HG03520 (cell line): ENCODE results near the gene HS6ST1.
"Not testable (repeated sequence)": the region's sequence is repeated elsewhere in the genome, so short reads cannot be mapped to it uniquely, and the experiment has no call there.

Source experiments
- ATAC-seq: cut with Tn5 transposase; IDR thresholded peaks from one replicate; pipeline ENCODE4 v1.9.1; 2021; ENCODE audit warnings: mild to moderate bottlenecking, moderate library complexity; ENCODE audit not compliant: unreplicated experiment

Gene HS6ST1

DNA sequence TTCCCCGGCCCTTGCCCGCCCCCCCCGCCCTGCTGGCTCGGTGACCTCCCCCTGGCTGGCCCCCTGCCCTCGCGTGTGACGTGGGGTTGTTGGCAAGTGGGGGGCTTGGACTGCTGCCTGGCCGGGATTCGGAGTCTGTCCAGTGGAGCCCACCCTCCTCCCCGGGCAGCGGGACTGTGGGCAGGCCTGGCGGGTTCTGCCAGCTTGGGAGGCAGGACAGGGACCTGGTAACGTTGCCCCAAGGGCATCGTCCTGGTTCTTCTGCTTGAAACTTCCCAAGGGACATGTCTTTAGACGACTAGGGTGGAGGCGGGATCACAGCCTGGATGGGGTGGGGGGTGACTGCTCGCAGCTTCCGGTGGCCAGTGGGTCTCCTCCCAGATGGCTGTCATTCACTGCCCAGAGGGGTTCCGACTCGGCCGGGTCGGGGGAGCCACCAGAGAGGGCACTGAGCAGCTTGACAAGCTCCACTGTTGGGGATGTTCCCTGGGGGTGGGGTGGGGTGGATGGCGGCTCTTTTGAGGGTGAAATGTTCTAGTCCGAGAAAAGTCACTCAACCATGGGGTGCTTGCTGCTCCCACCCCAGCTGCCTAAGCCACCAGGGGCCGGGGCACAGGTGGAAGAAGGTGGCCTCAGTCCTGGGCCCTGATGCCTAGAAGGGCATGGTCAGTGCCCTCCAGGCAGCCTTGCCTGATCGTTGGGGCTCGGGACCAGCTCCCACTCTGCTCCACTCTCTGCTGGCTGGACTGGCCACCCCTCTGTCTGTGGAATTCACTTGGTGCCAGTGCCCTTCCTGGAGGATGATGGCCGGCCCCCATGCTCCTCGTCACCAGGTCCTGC lies 4.3 kb upstream of the HS6ST1 start:
- no peak for ATAC-seq

DNA sequence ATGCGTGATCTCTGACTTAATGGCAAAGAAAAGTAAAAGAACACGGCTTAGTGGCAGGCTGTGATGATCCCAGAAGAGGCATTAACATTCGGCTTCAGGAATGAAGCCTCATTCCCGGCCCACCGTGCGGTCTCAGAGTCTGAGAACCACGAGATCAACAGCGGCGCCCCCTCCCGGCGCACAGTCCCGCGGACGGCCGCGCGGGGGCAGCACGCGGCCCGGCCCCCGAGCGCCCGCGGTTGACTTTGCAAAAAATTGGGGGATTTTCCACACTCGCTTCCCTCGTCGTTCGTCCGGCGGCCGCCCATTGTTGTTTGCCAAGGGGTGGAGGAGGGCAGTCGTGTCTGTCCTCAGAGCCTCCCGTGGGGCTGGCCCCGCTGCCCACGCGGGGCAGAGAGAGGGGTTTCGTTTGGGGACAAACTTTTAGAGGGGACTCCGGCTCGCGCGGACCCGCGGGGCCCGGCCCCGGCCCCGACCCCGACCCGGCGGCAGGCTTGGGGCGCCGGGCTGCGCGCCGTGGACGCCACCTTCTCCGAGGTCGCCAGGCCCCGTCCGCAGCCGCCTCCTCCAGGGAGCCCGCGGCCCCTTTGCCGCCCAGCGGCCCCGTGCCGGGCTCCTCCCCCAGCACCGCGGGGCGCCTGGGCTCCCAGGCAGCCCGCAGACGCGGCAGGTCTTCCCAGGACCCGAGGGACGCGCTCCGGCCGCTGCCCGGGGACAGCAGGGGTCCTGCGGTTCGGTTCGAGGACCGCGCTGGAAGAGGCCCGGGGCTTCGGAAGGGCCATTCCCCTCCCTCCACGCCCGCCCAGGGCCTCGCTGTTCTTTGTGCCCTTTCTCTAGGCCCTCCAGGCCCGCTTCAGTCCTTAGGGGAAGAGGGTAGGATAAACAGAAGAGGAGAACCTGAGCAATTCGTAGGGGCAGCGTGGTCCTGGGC lies 3.4 kb upstream of the HS6ST1 start:
- peak; percentile 59 for ATAC-seq

- no peak for ATAC-seq
Measured at GRCh38 chr2:128320906-128321771, 2.5 kb upstream of the HS6ST1 start.

DNA sequence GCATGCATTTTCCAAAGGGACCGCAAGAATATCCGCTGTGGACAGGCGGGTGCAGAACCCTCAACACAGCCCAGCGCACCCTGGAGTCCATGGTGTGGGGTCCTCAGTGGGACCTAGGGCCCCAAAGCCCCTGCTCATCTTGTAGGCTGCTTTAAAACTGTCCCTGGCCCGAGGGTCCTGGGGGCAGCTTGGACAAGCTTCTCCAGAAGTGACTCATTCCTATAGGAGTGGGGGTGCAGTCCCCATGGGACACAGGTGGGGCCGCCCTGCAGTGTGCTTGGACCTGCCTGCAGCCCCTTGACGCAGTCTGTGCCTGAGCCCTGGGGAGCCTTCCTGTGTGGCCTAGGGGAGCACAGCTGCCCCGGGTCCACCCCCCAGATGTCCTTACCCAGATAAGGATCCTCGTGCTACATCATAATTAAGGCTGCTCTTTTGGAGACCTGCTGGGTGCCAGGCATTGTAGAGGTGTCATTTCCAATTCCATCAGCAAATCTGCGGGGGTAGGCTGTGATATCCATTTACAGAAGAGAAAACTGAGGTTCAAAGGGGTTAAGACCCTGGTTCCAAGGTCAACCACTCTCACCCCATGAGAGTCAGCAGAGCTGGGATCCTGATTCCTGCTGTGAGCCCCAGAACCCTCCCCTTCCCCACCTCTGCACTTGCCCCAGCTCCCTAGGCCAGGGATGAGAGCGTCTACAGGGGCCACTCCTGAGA lies 1.7 kb upstream of the HS6ST1 start:
- ATAC-seq: no peak

DNA sequence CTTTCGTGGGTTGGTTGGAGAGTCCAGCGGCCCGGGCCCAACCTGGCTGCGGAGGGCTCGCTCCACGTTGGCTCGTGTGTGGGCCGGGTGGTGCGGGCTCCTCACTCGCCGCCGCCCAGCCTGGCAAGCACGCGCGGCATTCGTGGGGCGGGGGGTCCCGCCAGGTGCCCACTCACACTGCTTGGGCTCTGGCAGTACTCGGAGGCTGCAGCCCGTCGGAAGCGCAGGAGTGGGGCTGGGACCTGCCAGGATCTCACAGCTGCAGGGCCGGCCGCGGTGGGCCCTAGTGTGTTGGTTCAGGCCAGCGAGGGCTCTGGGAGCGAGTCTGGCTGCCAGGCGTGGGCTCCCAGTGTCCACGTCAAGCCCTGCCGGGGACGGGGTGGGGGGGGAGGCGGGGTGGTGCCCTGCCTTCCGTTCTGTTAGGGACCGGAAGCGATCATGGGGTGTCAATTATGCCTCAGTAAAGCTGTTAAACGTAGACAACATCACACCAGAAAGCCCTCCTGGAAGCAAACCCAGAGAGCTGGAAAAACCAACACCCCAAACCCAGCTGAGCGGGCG lies 1.0 kb upstream of the HS6ST1 start:
- no peak for ATAC-seq

DNA sequence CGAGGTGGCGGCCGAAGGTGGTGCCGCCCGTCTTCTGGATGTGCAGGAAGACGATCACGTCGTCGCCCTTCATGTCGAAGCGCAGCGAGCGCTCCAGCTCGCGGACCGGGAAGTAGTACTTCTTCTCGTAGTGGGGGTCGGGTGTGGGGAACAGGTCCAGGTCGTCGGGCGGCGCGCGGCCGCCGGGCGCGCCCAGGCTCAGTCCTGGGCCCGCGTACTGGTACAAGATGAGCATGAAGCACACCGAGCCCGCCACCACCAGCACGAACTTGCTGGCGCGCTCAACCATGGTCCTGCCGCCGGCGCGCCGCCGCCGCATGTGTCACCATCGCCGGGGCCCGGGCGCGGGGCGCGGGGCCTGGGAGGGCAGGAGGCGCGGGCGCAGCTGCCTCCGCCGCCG lies 423 bp downstream of the HS6ST1 start:
- ATAC-seq: peak; percentile 11

- ATAC-seq: not testable (repeated sequence)
Measured at GRCh38 chr2:128317899-128318225, 806 bp downstream of the HS6ST1 start.

GRCh38 chr2:128317181-128317898 lies 1.3 kb downstream of the HS6ST1 start:
- ATAC-seq: peak; percentile 33

DNA sequence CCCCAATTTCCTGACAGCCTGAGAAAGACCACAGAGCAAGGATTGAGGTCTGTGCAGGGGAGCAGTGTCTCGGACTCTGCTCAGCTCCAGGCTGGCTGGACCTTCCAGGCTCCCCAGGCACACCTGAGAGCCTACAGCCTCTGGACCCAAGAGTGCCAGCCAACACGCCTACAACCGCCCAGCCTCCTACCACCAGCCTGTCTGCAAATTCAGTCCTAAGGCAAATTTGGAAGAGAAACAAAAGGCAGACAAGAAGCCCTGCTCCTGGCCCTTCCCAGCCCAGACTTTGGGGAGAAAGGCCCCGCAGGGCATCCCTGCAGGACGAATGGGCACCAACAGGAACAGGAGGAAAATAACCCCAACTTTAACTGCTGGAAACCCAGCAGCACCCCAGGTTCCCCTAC lies 1.9 kb downstream of the HS6ST1 start:
- no peak for ATAC-seq

GRCh38 chr2:128315829-128316776 lies 2.6 kb downstream of the HS6ST1 start:
- no peak for ATAC-seq

GRCh38 chr2:128315122-128315828 lies 3.4 kb downstream of the HS6ST1 start:
- no peak for ATAC-seq

DNA sequence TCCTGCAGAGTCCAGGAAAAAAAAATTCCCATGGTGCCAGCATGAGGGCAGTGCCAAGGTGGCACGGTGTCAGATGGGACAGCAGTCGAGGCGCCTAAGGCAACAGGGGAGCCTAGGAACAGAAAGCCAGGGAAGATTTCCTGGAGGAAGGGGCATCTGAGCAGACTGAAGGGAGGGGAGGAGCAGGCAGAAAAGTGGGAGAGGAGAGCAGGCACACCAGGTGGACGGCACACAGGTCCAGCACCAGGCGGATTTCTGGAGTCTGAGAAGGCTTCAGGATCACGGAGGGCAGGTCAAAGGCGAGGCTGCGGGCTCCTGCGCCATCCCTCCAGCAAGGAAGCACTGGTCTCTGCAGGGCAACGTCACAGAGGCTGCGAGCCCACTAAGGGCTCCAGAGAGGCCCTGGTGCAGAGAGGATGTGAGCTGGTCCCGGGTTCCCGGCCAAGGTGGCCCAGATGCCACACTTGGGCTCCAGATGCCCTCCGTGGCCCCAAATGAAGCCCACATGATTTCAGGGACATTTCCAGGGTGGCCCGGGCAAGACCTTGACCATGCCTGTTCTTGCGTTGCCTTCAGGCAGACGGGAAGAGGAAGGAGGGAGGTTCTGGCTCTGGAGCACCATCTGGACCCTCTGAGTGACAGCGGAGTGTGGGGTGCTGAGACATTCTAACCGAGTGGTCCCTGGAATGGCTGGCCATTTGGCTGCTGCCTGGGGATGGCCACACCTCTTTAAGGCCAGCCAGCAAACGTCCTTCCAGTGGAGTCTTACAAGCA lies 4.1 kb downstream of the HS6ST1 start:
- ATAC-seq: no peak

DNA sequence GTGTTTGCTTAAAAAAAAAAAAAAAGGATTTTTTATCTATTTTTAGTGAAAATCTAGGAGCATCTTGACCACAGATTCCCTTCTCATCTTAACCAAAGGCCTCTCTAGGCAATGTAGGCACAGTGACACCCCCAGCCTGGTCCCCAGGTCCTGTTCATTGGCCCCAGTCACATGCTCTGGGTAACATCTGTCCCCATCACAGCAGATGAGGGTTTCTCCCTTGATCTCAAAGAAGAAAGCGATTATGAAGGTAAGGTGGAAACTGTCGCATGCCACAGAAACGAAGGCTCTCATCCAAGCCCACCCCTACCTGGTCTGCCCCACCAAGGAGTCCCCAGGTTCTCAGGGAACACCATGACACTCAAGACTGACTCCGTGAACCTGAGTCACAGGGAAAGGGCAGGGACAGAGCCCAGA lies 4.7 kb downstream of the HS6ST1 start:
- ATAC-seq: no peak

DNA sequence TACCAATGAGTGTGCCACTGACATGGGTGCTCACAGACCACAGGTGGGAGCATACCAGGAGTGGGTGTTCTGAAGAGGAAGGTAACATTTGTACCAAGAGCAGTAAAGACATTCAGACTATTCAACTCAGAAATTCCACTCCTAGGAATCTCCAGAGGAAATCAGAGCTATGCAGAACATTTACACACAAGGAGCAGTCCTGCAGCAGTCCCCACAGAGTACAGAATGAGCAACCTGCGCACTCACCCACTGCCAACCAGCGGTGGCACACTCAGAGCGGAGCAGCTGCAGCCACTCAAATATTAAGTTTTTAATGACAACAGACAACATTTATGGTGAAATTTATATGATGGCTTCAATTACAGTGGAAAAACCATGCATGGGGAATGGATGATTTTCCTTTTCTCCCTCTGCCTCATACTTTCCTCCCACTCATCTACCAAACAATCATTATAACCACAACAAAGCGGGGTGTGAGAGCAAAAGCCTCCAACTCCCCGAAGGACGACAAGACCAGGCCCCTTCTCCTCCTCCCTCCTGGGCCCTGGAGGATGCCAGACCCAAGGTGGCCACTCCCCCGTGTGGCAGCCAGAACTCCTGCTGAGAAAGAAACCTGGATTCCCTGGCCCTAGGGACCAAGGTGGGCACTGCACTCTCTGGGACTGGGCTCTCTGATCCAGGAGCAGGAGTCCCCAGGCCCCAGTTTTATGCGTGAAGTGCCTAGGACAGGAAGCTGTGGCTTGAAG lies 5.4 kb downstream of the HS6ST1 start:
- no peak for ATAC-seq

DNA sequence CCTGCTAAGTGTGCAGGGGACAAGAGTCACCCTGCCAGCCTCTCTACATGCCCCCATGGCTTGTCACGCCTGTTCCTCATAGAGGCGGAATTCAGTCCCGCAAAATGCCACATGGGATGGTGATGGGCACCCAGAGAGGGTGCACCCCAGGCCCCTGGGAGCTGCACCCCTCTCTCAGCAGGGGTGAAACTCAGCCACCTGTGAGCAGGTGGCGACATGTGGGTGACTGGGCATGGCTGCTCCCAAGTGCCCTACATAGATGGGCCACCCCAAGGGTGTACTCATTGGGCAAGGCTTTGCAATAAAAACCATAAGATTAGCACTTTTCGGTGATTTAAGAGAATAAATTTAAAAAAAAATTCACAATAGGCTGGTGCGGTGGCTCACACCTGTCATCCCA lies 6.3 kb downstream of the HS6ST1 start:
- no peak for ATAC-seq

GRCh38 chr2:128311755-128312341 lies 6.8 kb downstream of the HS6ST1 start:
- no peak for ATAC-seq
